GM18907 (cell line): ENCODE measurements around the gene LAMTOR2.

Experiments used
- ATAC-seq: cut with Tn5 transposase; IDR thresholded peaks from one replicate; pipeline ENCODE4 v1.9.1; 2021; ENCODE audit warnings: mild to moderate bottlenecking, moderate library complexity; ENCODE audit not compliant: unreplicated experiment

LAMTOR2 gene

DNA sequence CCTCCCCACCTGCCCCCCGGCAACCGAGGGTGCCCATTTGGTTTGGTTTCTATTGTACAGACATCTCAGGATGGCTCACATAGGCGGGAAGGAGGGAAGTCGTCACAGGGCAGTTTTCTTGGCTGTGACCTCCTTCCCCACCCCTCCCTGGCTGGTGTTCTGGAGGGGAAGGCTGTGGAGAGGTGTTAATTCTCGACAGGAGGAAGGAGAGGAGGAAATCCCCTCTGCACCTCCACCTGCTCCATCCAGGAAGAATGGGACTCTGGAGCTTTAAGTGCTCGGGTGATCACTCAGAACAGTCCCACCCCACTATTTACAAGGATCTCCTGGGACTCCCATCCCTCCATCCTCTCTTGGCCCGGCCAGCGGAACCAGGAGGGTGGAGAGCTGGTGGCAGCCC is 20.1 kb downstream of the LAMTOR2 start:
- no peak for ATAC-seq

DNA sequence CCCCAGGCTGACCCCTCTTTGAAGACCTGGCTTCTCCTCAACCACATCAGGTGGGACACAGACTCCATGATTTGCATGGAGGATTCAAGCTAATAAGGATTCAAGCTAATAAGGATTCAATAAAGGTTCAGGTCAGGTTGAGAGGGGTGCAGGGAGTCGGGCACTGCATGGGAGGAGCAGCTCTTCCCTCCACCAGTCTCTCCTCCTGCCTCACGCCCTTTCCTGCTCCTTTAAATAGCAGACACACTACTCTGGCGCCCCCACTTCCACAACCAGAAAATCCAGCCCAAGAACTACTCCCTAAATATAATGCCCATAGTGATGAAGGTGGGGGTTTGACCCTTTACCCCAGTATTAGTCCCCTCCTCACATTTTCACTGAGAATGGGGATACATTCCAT is 20.6 kb downstream of the LAMTOR2 start:
- ATAC-seq, result no peak

DNA sequence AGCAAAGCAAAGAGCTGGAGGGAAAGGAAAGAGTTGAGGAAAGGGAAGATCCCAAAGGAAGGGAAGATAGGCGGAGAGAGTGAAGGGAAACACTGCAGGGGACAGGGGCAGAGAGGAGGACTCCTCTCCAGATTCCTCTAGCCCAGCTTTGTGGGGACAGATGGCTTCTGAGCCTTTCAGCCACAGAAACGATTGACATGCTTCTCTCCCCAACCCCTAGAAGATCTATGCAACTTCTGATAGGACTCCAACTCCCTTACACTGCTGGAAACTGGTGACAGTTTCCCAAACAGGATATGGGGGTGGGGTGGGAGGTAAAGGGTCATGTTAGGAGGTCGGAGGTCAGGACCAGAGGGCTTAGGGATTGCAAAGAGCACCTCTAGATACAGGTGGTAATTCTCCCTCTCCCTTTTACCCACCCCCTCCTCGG is 21.2 kb downstream of the LAMTOR2 start:
- ATAC-seq, result no peak

DNA sequence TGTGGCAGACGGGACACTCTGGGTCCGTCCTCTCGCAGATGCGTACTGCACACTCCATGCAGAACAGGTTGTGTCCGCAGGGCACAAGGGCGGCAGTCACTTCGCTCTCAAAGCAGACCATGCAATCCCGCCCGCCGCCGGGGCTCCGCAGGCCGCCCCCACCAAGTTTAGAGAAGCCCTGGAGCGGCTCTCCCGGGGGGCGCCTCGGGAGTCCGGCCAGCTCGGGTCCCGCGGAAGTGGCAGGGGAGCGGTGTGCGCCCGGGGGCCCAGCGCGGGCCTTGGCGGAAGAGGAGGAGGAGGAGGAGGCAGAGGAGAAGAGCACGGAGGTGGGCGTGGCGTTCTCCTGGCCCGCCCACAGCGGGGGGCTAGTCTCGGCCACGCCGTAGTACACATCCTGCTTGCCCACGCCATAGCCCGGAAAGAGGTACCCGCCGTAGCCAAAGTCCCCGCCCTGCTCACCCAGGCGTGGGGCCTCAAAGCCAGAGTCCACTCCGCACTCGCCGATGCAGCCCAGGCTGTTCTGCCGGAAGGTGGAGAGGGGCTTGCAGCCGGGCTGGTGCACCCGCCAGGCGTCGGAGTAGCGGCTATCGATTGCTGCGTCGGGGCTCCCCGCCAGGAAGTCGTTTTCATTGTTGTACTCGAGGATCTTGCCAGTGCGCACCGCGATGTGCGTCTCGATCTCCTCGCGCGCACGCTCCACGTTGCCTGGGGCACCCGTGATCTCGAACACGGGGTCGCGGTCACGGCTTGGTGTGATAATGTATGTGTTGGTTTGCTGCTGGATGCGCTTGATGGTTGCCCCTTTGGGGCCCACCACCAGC is 22.2 kb downstream of the LAMTOR2 start:
- peak; percentile 68 for ATAC-seq

DNA sequence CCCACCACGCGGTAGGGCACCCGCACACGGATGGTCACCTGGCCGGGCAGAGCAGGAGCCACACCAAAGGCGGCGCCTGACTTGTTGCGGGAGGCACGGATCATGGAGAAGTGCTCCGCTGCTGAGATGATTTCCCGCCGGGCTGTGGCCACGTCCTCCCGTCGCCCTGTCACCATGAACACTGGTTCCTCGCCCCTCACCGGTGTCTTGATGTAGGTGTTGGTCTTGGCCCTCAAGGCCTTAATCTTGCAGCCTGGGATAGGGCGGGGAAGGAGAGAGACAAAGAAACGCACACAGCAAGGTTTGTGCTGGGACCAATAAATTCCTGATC is 22.8 kb downstream of the LAMTOR2 start:
- no peak for ATAC-seq

DNA sequence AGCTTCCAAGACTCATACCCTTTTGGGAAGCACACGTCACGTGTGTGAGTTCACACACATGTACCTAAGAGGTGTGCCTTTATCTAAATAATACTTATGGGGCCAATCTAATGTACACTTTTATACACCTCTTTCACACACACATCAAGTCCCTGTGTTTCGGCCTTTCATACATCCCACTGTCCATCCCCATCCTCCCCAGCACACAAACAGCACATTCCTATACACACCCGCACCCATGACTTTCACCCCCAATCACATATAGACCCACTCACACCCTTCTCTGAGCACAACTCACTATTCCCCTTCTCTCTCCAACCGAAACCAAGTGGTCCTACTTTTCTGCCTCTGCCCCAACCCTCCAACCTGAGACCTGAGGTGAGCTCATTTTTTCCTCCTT is 24.1 kb downstream of the LAMTOR2 start:
- no peak for ATAC-seq

DNA sequence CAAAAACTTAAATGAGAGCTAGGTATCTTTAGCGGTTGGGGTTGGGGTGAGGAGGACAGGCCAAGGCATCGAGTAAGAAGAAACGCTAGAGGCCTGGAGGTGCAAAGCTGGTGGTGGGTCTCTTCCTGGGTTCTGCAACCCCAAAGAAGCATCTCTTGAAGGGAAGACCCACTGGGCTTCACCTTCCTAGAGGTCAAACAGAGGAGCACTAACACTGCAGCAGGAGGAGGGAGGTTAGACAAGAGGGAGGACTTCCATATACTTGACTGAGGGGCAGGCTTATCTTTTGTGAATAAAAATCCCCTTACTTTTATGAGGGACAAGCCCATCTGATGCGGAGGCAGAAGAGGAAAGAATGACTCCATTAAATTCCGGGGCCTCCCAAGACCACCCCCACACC is 25.2 kb downstream of the LAMTOR2 start:
- ATAC-seq, result no peak

DNA sequence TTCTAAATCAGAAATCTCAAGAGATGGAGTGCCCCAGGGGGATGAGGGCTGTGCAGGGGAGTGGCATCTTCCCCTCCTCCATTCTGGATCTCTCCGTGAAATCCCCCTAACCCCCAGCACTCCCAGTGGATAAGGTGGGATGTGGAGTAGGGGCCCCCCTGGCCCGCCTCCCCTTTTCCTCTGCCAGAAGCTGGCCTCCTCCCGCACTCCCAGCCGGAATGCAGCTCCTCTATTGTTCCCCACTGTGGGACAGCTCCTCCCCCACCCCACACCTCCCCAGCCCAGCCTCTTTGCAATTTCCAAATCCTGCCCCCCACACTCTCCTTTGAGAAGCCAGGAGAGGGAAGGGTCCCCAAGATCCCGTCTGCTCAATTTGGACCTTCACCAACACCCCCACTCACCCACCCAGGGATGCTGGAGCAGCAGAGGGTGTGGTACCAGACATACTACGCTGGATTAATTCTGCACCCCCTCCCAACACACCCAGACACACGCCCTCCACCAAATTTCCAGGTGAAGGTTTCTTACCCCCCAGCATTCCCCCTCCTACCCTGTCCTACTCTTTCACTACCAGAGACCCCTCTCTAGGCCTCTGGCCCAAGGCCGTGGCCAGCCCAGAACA is 25.8 kb downstream of the LAMTOR2 start:
- ATAC-seq, result no peak

DNA sequence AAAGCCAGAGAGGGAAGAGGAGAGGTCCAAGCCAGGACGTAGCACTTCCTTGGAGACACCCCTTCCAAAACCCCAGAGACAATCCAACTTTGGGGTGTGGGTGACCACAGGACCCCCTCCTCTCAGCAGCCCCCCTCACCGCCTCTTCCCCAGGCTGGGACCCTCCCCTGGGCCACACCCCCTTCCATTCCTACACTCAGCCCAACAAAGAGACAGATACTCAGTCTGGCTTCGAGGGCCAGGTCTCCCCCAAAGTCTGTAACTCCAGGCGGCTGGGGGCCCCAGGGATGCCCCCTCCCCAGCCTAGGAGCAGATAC is 26.2 kb downstream of the LAMTOR2 start:
- no peak for ATAC-seq

DNA sequence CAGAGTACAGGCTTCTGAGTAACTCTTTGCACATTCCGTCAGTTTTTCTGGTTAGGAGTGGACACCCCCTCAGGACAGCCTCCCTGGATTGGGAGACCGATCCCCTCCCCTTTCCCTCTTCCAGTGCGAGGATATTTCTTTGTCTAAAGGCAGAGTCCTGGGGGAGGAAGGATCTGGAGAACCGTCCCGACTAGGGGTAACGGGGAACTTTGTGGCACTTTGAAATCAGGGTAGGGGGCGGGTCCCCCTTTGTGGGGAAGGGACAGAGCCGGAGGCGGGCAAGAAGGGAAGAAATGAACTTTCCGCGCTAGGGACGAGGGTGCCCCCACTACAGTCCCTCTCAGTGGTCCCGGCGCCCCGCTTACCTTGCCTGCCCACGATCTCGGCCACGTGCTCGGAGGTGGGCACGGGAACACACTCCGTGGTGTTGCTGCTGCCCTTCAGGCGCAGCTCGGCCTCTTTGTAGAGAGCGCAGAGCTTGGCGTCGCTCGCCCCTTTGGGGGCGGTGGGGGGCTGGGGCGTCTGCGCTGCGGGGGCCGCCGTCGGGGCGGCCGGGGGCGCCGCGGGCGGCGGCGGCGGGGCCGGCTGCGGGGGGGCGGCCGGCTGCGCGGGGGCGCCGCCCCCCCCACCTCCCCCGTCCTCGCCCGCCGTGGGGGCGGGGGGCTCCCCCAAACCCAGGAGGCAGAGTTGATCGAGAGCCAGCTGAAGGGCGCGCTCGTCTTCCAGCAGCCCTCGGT is 26.8 kb downstream of the LAMTOR2 start:
- no peak for ATAC-seq

DNA sequence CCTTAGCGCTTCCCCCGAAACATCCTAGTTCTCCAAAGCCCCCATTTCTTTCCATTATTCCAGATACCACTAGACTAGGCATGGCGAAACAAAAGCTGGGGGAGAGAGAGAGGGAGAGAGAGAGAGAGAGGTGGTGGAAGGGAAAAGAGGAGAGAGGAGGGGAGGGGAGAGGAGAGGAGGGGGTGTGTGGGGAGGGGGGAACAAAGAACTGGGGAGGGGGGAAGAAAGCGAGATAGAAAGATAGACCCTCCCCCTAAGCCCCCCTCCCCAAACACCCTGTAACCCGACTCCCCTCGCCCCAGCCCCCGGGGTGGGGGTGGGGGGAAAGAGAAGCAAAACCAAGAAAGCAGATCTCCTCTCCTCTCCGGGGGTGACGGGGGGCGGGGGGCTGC is 27.3 kb downstream of the LAMTOR2 start:
- no peak for ATAC-seq

DNA sequence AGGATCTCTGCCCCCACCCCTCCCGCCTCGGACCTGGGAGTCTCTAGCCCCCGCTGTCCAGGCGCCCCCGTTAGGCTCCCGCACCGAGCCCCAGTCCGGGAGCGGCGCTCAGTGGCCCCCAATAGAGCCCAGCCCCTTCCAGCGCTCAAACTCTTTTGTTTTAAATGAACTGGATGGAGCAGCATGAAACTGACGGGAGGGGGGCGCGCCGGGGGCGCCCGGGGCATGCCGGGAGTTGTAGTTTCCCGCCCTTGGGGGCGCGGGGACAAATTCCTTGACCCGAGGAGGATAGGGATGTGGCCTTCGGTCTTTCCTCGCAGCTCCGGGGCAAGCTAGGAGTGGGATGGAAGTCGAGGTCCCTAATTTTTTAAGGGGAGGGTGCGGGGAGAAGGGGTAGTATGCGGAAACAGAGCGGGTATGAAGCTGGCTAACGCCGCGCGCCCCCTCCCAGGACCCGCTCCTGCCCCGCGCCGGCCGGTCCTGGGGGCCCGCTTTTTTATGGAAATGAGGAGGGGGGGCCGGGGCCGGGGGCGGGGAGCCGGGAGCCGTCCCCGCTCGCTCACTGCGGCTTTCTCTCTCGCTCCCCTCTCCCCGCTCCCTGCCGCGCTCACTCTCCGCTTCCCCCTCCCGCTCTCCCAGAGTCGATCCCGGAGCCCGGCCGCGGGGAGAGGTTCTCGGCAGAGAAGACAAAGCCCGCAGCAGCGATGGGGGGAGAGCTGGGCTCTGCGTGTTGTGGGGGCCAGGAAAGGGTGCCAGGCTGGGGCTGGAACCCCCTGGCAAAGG is 27.9 kb downstream of the LAMTOR2 start, which contains the start of gene MEX3A:
TSS of gene MEX3A (minus strand) at position 157 of the 783 bp plus-strand sequence. CDS start 467 bp downstream, outside the sequence.
- peak; percentile 57 for ATAC-seq

DNA sequence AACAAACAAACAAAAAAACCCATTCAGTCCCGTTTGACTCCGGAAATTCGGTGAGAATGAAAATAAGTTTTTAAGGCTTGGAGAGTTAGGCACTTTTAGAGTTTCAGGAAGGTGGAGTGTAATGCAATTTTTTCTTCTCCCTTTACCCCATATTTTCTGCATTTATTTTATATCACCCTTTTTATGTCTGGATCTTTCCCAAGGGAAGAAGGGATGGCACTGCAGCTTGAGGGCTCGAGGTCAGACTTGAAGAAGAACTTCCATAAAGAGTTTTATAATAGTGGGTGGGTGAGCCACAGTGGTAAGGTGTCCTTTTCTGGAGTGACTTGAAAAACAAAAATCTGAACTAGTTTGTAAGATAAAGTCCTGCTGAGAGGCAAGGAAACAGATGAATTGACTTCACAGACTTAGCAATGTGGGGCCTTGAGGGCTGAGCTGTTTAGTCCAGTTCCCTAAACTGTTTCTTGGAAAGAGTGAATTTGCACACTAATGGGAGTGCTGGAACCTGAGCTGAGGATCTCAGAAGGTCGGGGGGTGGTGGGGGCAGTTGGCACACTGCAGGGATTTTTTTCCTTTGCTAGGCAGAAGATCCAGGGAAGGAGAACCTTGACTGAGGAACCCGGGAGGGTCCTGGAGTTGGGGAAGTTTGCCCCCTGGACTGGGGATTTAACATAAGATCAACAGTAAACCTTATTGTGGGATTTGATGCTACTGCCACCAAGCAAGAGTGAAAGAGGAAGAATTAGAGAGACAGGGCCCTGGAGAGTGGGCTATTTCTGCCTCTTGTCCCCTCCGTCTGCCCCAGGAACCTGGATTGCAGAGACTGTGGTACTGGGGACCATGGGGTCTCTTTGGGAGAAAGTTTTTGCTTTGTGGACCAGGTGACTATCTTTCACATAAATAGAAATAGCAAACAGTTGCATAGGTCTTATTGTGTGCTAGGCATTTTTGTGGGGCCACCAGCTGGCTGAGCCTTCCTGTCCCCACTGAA is 29.5 kb downstream of the LAMTOR2 start:
- ATAC-seq, result no peak

DNA sequence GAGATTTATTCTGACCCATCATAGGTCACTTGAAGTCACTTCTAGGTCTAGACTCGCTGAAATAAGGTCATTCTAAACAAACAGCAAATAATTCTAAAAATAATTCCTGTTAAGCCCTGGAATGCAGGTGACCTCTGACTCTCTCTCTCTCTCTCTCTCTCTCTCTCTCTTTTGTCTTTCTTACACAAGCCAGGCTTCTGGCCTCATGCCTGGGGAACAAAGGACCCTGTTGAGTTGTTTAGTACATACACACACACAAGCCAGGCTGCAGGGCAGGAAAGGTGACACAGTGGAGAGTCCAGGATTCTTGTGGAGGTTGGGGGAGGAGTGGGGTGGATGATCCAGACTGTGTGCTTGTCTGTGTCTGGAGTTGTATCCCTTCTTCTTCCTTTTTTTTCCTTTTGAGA is 31.7 kb downstream of the LAMTOR2 start:
- ATAC-seq, result no peak

DNA sequence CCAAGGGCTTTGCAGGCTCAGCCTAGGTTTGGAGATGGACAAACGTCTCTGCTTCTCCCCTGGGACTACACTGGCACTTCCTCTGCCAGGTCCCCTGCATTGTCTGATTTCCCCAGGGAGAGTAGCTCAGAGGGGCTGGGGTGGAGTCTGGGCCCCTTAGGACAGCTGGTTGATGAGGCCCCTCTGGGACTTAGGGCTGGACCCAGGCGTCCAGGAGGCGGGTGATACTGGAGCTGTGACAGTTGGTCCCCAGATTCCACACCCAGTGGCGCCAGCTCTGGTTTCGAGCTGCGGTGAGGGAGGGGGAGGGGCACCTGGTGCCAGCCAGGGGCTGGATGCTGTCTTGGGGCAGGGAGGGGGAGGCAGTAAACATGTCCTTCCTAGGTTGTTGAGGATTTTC is 35.1 kb downstream of the LAMTOR2 start:
- ATAC-seq, result no peak

DNA sequence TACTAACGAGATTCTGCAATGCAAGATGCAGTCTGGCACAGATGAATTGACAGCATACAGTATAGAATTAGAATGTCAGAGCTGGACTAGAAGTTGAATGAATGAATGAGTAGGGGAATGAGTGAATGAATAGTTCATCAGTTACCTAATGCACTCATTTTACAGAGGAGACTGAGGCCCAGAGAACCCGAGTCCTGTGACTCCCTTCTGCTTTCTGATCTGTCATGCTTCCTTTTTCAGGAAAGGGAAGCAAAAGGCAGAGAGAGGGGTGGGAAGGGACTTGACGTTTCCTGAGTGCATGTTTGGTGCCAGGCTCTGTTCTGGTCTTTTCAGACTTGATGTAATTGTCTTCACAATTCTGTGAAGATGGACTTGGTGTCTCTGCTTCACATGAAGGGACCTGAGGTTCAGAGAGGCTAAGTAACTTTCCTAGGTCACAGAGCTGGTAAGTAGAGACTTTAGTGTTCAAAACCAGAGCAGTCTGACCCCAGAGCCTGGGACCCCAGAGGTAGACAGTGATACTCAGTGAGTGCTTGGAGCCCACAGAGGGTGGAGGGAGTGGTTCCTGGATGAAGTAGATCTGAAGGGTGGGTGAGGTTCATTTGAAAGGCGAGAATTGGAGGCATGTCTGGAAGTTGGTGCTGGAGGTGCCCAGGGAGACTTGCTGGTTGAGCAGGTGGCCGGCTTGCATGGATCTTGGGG is 35.7 kb downstream of the LAMTOR2 start:
- ATAC-seq, result no peak

DNA sequence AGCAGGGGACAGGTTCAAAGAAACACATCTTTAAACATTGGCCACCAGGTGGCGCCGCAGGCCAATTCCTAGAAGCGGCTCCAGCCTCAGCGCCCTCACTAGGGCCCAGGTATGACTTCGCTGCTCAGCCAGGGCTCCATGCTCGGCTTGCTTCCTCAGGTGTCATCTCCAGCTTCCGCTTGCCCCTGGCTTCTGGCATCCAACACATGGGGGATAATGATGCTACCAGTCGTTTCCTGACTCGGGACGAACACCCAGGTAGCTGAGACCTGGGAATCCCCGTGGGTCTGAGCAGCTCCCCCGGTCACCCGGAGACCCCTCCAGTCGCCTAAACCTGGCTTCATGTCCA is 36.2 kb downstream of the LAMTOR2 start:
- peak; percentile 69 for ATAC-seq

DNA sequence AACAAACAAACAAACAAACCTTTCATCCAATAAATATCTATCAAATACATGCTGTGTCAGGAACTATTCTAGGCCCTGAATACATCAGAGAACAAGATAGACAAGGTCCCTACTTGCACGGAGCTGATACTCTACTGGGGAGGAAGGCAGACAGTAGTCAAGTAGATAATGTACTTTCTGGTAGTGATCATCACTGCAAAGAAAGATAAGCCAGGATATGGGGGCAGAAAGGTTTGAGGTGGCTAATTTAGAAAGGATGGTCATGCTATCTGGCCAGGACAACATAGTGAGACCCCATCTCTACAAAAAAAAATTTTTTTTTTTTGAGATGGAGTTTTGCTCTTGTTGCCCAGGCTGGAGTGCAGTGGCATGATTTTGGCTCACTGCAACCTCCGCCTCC is 37.0 kb downstream of the LAMTOR2 start:
- ATAC-seq, result no peak

DNA sequence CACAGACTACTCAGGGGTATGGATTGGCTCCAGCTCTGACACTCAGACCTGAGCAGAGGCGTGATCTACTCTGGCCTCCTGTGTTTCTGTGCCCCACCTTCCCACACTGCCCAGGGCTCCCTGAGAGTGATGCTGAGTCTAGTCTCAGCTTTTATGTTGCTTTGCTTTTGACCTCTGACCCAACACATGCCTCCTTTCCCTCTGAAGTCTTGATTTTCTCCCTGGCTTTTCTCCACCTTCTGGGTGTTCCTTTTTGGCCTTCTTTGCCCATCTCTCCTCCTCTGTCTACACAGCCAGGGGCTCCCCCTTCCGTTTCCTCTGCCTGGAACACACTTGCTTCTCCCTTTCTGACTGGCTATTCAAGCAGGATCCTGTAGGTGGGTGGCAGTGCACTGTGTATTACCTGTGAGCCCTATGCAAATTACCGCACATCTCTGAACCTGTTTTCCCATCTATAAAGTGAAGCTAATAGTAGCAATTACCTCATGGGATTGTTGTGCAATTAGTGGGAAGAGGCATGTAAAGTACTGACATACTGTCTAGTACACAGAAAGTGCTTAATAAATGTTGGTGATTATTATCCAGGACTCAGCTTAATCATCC is 41.4 kb downstream of the LAMTOR2 start:
- ATAC-seq, result no peak
